BLaER1 treated with 17β-estradiol and CSF1 and Interleukin-3, amounts not matched to agents 10 nM and 100 nM (cell line): ENCODE measurements around the gene PAX6.

Experiments used
- H3K27ac ChIP-seq, 11 experiments: shearing (Covaris generic); formaldehyde crosslinking; 2 replicates each; pipeline ENCODE4 v1.8.1; 2022
- H3K27me3 ChIP-seq, 11 experiments: shearing (Covaris generic); formaldehyde crosslinking; 2 replicates each; pipeline ENCODE4 v1.8.1; 2022
- H3K36me3 ChIP-seq, 11 experiments: shearing (Covaris generic); formaldehyde crosslinking; 2 replicates each; pipeline ENCODE4 v1.8.1; 2022
- H3K4me1 ChIP-seq, 10 experiments: shearing (Covaris generic); formaldehyde crosslinking; 2 replicates each; pipeline ENCODE4 v1.8.1; 2022
- H3K4me2 ChIP-seq, 11 experiments: shearing (Covaris generic); formaldehyde crosslinking; 2 replicates each; pipeline ENCODE4 v1.8.1; 2022
- H3K4me3 ChIP-seq, 10 experiments: shearing (Covaris generic); formaldehyde crosslinking; 2 replicates each; pipeline ENCODE4 v1.8.1; 2022
- H3K9ac ChIP-seq, 11 experiments: shearing (Covaris generic); formaldehyde crosslinking; 2 replicates each; pipeline ENCODE4 v1.8.1; 2022
- H3K9me3 ChIP-seq, 11 experiments: shearing (Covaris generic); formaldehyde crosslinking; replicated peaks in 1 of 11; 2 replicates each; pipeline ENCODE4 v1.8.1; 2022
- H4K20me1 ChIP-seq, 11 experiments: shearing (Covaris generic); formaldehyde crosslinking; 2 replicates each; pipeline ENCODE4 v1.8.1; 2022
- Cebpa-rat ChIP-seq, 11 experiments: shearing (Covaris generic); IDR thresholded peaks; 2 replicates each; pipeline ENCODE4 v1.8.1; 2022

The PAX6 gene

DNA sequence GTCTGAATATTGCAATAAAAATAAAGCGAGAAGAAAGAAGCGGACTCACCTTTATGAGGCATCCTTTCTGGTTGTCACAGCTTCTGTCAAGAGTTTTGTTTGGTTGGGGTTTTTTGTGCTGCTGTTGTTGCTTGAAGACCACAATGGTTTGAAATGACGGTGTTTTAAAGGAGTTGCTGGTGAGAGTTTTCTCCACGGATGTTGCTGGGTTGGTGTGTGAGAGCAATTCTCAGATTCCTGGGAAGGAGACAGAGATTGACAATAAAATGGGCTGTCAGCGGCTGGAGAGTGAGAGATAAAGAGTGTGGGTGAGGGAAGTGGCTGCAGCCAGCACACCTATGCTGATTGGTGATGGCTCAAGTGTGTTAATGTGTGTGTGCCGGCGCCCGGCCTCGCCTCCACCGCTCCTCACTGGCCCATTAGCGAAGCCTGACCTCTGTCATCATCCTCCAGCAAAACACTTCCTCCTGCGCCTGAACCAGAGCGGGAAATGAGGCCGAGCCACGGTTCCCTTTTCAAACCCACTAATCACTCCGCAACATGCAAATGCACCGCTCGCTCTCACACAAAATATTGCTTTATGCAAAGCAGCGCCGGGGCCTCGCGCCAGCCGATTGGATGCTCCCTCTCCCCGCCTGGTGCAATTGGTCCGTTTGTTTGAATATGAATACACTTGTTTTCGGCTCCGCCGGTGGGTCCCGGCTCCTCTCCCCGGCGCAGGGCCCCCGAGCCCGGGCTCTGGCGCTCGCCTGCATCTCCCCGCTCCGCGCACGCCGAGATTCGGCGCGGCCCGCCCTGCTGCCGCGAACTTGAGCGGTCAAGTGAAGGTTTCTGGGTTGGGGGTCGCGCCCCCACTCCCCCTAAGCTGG lies at the start of gene PAX6:
PAX6 (minus strand) TSS at position 544 of the 869 bp plus-strand sequence. CDS start 4,911 bp downstream, outside the sequence.
- Histone ChIP-seq H3K4me2 (peak within 1 kb of the TSS; percentile 41 to 96 (median 67)), H3K4me3 (peak within 1 kb of the TSS; percentile 23 to 65 (median 47); a peak in 17 of 20 replicates), H3K27me3 (peaks cover 100% of the 10 kb centered on the region in 11 experiments), H3K9me3 (peaks cover 43 to 72% (median 54%) of the 10 kb centered on the region in 11 experiments), H3K36me3 (no peaks in the 10 kb centered on the region), H4K20me1 (peaks cover 0 to 79% (median 40%) of the 10 kb centered on the region in 11 experiments; a peak in 16 of 22 replicates), H3K27ac (no peak within 1 kb of the TSS), H3K4me1 (peaks cover 0 to 27% (median 19%) of the 10 kb centered on the region in 10 experiments; a peak in 14 of 20 replicates), H3K9ac (peak within 1 kb of the TSS in 1 of 11 experiments; percentile 20; a peak in 1 of 22 replicates)
- TF ChIP-seq Cebpa-rat (IDR thresholded peaks at IDR 0.05): no peak

DNA sequence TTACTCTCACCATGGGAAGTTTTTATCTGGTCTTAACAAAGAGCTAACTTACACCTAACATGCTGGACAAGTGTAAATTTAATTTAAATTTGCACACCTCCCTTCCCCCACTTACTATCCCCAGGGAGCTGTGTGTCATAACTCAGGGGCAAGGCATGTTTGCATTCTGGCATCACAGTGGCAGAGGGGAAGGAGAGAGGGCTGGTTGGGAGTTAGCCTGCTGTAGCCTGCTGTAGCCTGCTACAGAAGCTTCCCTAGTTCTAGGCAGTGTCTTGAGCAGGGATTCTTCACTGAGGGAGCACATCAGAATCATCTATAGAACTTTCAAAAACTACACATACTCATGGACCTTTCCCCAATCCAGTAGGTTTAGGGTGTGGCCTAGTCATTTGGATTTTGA lies 49.3 kb upstream of the PAX6 start:
- H3K9me3 ChIP-seq: peaks cover 9 to 13% (median 11%) of the 10 kb centered on the region in 11 experiments; a peak in 15 of 22 replicates
- no peak overlapping the region for H3K4me2 ChIP-seq
- no peaks in the 10 kb centered on the region for H3K4me1 ChIP-seq
- H3K4me3 ChIP-seq: no peak overlapping the region
- no peaks in the 10 kb centered on the region for H3K27me3 ChIP-seq
- no peaks in the 10 kb centered on the region for H3K36me3 ChIP-seq
- no peak for TF ChIP-seq Cebpa-rat (IDR thresholded peaks at IDR 0.05)
- no peak overlapping the region for H3K9ac ChIP-seq
- H4K20me1 ChIP-seq: no peaks in the 10 kb centered on the region
- no peak overlapping the region for H3K27ac ChIP-seq

DNA sequence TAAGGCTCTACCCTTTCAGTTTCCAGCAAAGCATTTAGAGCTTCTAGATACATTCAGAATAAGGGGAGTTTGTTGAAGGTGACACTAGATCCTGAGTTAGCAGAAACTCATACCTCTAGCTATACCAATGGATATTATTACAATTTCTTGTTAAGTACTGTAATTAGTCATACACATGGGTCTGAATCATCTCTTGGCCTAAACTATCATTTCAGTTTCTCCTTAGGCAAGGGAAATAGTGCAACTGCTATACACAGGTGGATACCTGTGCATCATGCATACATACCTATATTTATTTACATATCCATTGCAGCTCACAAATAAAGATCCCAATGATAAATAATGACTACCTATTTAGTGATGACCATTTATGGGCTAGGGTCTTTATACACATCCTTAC lies 45.1 kb upstream of the PAX6 start:
- H4K20me1 ChIP-seq: no peaks in the 10 kb centered on the region

DNA sequence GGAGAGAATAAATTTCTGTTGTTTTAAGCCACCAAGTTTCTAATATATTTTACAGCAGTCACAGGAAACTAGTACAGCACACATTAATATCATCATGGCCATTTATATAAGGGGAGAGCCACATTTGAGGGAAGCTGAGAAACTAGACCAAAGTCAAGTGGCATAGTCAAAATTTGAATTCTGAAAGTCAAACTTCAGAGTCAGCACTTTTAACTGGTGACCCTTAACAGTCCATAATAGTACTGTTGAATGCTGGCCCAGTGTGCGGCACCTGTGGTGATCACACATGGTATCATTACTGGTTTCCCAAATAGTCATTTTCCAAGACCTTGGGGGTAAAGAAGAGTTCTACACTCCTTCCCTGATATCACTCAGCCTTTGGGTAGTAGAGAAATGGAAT lies 44.3 kb upstream of the PAX6 start:
- H3K4me3 ChIP-seq: no peak overlapping the region
- no peak overlapping the region for H3K4me2 ChIP-seq
- H3K4me1 ChIP-seq: no peaks in the 10 kb centered on the region
- H3K36me3 ChIP-seq: no peaks in the 10 kb centered on the region
- no peak for TF ChIP-seq Cebpa-rat (IDR thresholded peaks at IDR 0.05)
- H4K20me1 ChIP-seq: no peaks in the 10 kb centered on the region
- H3K9ac ChIP-seq: no peak overlapping the region
- no peak overlapping the region for H3K27ac ChIP-seq
- no peaks in the 10 kb centered on the region for H3K27me3 ChIP-seq
- no peaks in the 10 kb centered on the region for H3K9me3 ChIP-seq

More for the DNA sequence above, 45.1 kb upstream of the PAX6 start:
- H3K27ac ChIP-seq: no peak overlapping the region
- no peaks in the 10 kb centered on the region for H3K36me3 ChIP-seq
- no peaks in the 10 kb centered on the region for H3K9me3 ChIP-seq
- H3K4me2 ChIP-seq: no peak overlapping the region
- no peaks in the 10 kb centered on the region for H3K27me3 ChIP-seq
- TF ChIP-seq Cebpa-rat (IDR thresholded peaks at IDR 0.05): no peak
- H3K4me1 ChIP-seq: no peaks in the 10 kb centered on the region
- H3K4me3 ChIP-seq: no peak overlapping the region
- no peak overlapping the region for H3K9ac ChIP-seq

DNA sequence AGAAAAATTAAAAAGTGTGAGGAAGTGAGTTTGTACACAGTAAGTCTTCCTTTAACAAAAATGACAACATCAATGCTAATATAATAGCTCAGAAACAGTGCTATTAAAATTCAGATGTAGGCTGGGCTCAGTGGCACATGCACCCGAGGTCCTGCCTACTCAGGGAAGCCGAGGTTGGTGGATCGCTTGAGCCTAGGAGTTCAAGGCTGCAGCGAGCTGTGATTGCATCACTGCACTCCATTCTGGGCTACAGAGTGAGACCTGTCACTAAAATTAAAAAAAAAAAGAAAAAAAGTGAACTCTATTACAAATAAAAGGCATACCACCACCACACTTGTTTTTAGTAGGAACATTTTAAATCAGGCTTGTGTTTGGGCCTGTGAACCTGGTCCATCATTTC lies 39.2 kb upstream of the PAX6 start:
- no peaks in the 10 kb centered on the region for H3K27me3 ChIP-seq
- no peak for TF ChIP-seq Cebpa-rat (IDR thresholded peaks at IDR 0.05)
- no peak overlapping the region for H3K9ac ChIP-seq
- no peak overlapping the region for H3K4me3 ChIP-seq
- H4K20me1 ChIP-seq: no peaks in the 10 kb centered on the region
- H3K9me3 ChIP-seq: no peaks in the 10 kb centered on the region
- no peaks in the 10 kb centered on the region for H3K36me3 ChIP-seq
- no peak overlapping the region for H3K27ac ChIP-seq
- H3K4me2 ChIP-seq: no peak overlapping the region
- no peaks in the 10 kb centered on the region for H3K4me1 ChIP-seq

DNA sequence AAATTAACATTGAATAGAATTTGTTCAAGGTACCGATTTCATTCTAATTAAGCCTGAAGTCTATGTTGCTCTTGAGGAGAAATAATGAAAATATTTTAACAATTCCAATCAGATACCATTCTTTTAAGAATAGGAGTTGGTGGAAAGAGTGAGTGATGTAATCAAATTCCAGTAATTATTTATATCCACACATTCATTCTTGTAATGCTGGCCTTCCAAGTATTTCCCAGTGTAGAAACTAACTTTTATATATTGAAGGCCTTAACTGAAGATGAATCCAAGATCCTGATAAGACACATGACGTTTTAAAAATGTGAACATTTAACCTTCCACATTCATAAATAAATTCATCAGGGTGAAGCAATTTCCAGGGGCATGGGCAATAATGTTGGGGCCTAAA lies 36.6 kb upstream of the PAX6 start:
- Histone ChIP-seq H4K20me1 (no peaks in the 10 kb centered on the region), H3K27ac (no peak overlapping the region), H3K9me3 (no peaks in the 10 kb centered on the region), H3K27me3 (no peaks in the 10 kb centered on the region), H3K4me2 (no peak overlapping the region), H3K4me1 (no peaks in the 10 kb centered on the region), H3K9ac (no peak overlapping the region), H3K4me3 (no peak overlapping the region), H3K36me3 (no peaks in the 10 kb centered on the region)
- no peak for TF ChIP-seq Cebpa-rat (IDR thresholded peaks at IDR 0.05)

DNA sequence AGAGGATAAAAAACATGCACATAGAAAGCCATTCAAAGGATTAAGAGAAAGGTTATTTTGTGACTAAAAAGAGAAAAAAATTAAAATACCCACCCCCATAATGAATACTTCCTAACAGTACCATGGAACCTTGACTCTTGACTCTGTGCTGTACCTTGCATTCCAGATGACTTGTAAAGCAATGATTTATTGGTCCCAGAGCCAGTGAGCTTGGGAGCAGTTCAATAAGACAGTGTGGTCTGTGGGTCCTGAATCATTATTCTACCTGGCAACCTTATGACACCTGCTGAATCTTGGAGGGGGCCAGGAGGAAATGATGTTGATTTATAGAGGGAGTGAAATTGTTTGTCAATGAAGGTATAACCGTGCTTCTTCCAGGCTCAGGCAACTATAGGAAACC lies 34.2 kb upstream of the PAX6 start:
- no peak overlapping the region for H3K4me2 ChIP-seq
- H3K4me1 ChIP-seq: no peaks in the 10 kb centered on the region
- H3K27me3 ChIP-seq: no peaks in the 10 kb centered on the region
- no peak overlapping the region for H3K27ac ChIP-seq
- no peak overlapping the region for H3K9ac ChIP-seq
- TF ChIP-seq Cebpa-rat (IDR thresholded peaks at IDR 0.05): no peak
- no peaks in the 10 kb centered on the region for H4K20me1 ChIP-seq
- no peak overlapping the region for H3K4me3 ChIP-seq
- H3K9me3 ChIP-seq: no peaks in the 10 kb centered on the region
- no peaks in the 10 kb centered on the region for H3K36me3 ChIP-seq

DNA sequence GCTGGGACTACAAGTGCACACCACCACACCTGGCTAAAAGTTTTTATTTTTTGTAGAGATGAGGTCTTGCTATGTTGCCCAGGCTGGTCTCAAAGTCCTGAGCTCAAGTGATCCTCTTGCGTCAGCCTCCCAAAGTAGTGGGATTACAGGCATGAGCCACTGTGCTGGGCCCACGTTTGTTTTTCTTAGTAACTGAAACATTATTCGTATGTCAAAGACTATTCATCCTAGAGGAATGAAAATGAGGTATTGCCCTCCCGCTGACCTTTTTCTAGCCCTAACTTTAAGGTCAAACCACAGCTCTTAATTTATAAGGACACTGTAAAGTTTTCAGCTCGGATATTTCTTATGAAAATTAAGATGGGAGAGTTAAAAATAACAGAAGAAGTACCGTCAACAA lies 33.2 kb upstream of the PAX6 start:
- no peaks in the 10 kb centered on the region for H3K9me3 ChIP-seq
- no peaks in the 10 kb centered on the region for H4K20me1 ChIP-seq
- no peaks in the 10 kb centered on the region for H3K36me3 ChIP-seq
- H3K4me2 ChIP-seq: no peak overlapping the region
- H3K4me1 ChIP-seq: no peaks in the 10 kb centered on the region
- no peak overlapping the region for H3K27ac ChIP-seq
- no peak overlapping the region for H3K4me3 ChIP-seq
- no peak for TF ChIP-seq Cebpa-rat (IDR thresholded peaks at IDR 0.05)
- no peak overlapping the region for H3K9ac ChIP-seq
- H3K27me3 ChIP-seq: no peaks in the 10 kb centered on the region

DNA sequence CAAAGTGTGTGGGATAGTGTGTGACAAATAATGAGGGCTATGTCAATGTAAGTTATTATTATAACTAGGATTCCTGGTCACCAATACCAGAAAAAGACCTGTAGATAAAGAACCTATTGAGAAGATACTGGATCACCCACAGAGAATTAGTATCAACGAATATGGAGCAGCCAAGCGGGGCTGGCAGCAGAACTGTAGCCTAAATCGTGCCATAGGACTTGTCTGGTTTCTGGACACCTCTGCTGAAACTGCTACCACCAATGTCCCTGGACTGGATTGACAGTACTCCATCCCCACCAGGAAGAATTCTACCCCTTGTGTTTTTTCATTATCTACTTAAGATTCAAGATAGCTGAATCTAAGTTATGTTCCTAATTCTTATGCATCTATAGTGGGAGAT lies 30.3 kb upstream of the PAX6 start:
- no peak for TF ChIP-seq Cebpa-rat (IDR thresholded peaks at IDR 0.05)
- H3K4me2 ChIP-seq: no peak overlapping the region
- H3K4me3 ChIP-seq: no peak overlapping the region
- no peaks in the 10 kb centered on the region for H4K20me1 ChIP-seq
- no peaks in the 10 kb centered on the region for H3K4me1 ChIP-seq
- no peak overlapping the region for H3K9ac ChIP-seq
- H3K27me3 ChIP-seq: no peaks in the 10 kb centered on the region
- no peak overlapping the region for H3K27ac ChIP-seq
- no peaks in the 10 kb centered on the region for H3K36me3 ChIP-seq
- no peaks in the 10 kb centered on the region for H3K9me3 ChIP-seq

DNA sequence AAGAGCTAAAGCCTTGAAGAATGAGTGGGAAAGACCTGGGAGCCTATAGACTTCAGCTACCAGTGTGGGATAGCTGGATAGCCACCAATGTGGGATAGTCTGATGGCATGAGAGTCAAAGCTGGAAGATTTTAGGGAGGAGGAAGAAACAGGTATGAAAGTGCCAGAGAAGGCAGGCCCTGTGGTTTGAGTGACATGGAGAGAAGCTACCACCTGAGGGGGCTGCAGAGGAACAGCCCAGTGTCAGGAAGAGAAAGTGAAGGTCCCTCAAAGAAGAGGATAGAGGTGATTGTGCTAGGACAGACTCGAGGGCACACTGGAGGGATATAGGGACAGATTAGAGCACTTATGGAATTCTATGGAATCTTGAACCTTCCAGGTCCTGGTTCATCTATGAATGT lies 23.1 kb upstream of the PAX6 start:
- Histone ChIP-seq H3K4me3 (no peak overlapping the region), H3K36me3 (no peaks in the 10 kb centered on the region), H3K9me3 (no peaks in the 10 kb centered on the region), H3K27ac (no peak overlapping the region), H4K20me1 (no peaks in the 10 kb centered on the region), H3K4me2 (no peak overlapping the region), H3K27me3 (peaks cover 0 to 6% (median 2%) of the 10 kb centered on the region in 11 experiments; a peak in 7 of 22 replicates), H3K9ac (no peak overlapping the region), H3K4me1 (no peaks in the 10 kb centered on the region)
- no peak for TF ChIP-seq Cebpa-rat (IDR thresholded peaks at IDR 0.05)
